HepG2 (cell line): ENCODE data around the gene ZNF213. TPM values are rescaled to one million over a fixed set of nuclear protein-coding genes. Genes with fewer than 3 reads are reported as not detected.

Experiments used
- ATAC-seq: fragments of 200-7000 bp; cut with Tn5 transposase; 3 replicates; pipeline ENCODE4 v1.9.1; 2020; ENCODE audit warnings: mild to moderate bottlenecking, moderate library complexity
- BruUV-seq: library from RNA; stranded (reverse); fragments of 400-500 nt; replicated peaks from 2 replicates; lab custom pipeline; 2021; lab: Mats Ljungman, UMichigan
- CTCF ChIA-PET: fragments of 300-600 bp; formaldehyde crosslinking; extraction: SDS; loops from one replicate; lab custom pipeline; 2021; ENCODE audit warnings: low total read pairs, inconsistent platforms, low intra/inter-chr PET ratio; lab: Yijun Ruan, JAX
- POLR2A ChIA-PET: fragments of 350-600 bp; sonication (Branson Sonifier 250); formaldehyde crosslinking; loops from one replicate; lab custom pipeline; 2020; ENCODE audit warnings: antibody characterized with exemption, inconsistent platforms; lab: Yijun Ruan, JAX
- DNase-seq: peaks from one replicate; pipeline ENCODE4 v3.0.0-alpha.2; 2015; ENCODE audit warnings: low spot score
- FAIRE-seq: peaks from 3 replicates; lab custom pipeline; 2011; peaks lifted over from hg19 to GRCh38; lab: Jason Lieb, UNC
- H2AFZ ChIP-seq: one replicate; pipeline ENCODE4 v1.6.1; 2011; ENCODE audit warnings: low read length, inconsistent platforms
- H3K27ac ChIP-seq: fragments of 300-600 bp; 3 replicates; pipeline ENCODE4 v1.8.0; 2011; ENCODE audit warnings: mixed run types, mild to moderate bottlenecking, mixed read lengths, low read length, inconsistent platforms; ENCODE audit not compliant: insufficient read depth; ENCODE audit errors: extremely low read length
- H3K27me3 ChIP-seq, 2 experiments: fragments of 200-600 bp in 1 of 2; 2 replicates in 1 of 2; 3 replicates in 1 of 2; pipeline versions ENCODE4 v1.6.0 to v1.8.0; 2011; ENCODE audit warnings: low read length in 2 of 2, mild to moderate bottlenecking in 2 of 2, moderate library complexity in 2 of 2, inconsistent platforms in 1 of 2; ENCODE audit not compliant: insufficient read depth in 2 of 2, control insufficient read depth in 1 of 2
- H3K36me3 ChIP-seq, 2 experiments: fragments of 200-600 bp in 1 of 2; replicated peaks in 1 of 2; 2 replicates in 1 of 2; 3 replicates in 1 of 2; pipeline versions ENCODE4 v1.5.1 to v1.8.0; 2011; ENCODE audit warnings: low read length in 2 of 2, inconsistent platforms in 1 of 2; ENCODE audit not compliant: insufficient read depth in 2 of 2, control insufficient read depth in 1 of 2
- H3K4me1 ChIP-seq: 2 replicates; pipeline ENCODE4 v1.5.1; 2012; ENCODE audit warnings: low read length, inconsistent platforms; ENCODE audit not compliant: insufficient read depth
- H3K4me2 ChIP-seq: 2 replicates; pipeline ENCODE4 v1.6.0; 2011; ENCODE audit warnings: low read depth, low read length, inconsistent platforms
- H3K4me3 ChIP-seq, 3 experiments: fragments of 200-600 bp in 1 of 3; sonication (generic), shearing (Covaris generic) in 1 of 3; replicated peaks in 1 of 3; 2 replicates each; pipeline ENCODE4 v1.5.1; 2011 to 2016; ENCODE audit warnings: low read length in 3 of 3, inconsistent platforms in 2 of 3, low read depth in 2 of 3, mild to moderate bottlenecking in 2 of 3, control low read depth in 1 of 3, mixed read lengths in 1 of 3; ENCODE audit not compliant: insufficient read depth in 1 of 3
- H3K79me2 ChIP-seq: one replicate; pipeline ENCODE4 v1.6.1; 2011; ENCODE audit warnings: low read length, inconsistent platforms; ENCODE audit not compliant: insufficient read depth
- H3K9ac ChIP-seq: 2 replicates; pipeline ENCODE4 v1.6.0; 2011; ENCODE audit warnings: mild to moderate bottlenecking, low read depth, low read length, inconsistent platforms; ENCODE audit not compliant: insufficient read depth
- H3K9me3 ChIP-seq: 2 replicates; pipeline ENCODE4 v1.5.1; 2012; ENCODE audit warnings: mild to moderate bottlenecking, low read length
- H4K20me1 ChIP-seq: 2 replicates; pipeline ENCODE4 v1.6.0; 2011; ENCODE audit warnings: inconsistent platforms, mild to moderate bottlenecking, low read length, moderate library complexity; ENCODE audit not compliant: insufficient read depth
- AGO1 ChIP-seq: fragments of 200-400 bp; formaldehyde crosslinking; IDR thresholded peaks from 2 replicates; pipeline ENCODE4 v1.6.1; 2017; ENCODE audit warnings: mild to moderate bottlenecking, low read depth, low read length, moderate library complexity; ENCODE audit not compliant: poor library complexity, severe bottlenecking
- ASH2L ChIP-seq: fragments of 300-600, 200-600 bp; sonication (generic); IDR thresholded peaks from 2 replicates; pipeline ENCODE4 v1.7.0; 2017; ENCODE audit warnings: low read depth, mild to moderate bottlenecking, moderate library complexity, mixed read lengths, low read length; ENCODE audit not compliant: insufficient read length
- ATF7 ChIP-seq, 2 experiments: fragments of 450-650 bp in 1 of 2; sonication (generic) in 1 of 2; formaldehyde crosslinking in 1 of 2; IDR thresholded peaks; 2 replicates each; pipeline versions ENCODE4 v1.4.0 to v1.6.1; 2016 to 2020; ENCODE audit warnings: antibody characterized with exemption in 1 of 2, mild to moderate bottlenecking in 1 of 2, missing genetic modification reagents in 1 of 2
- CENPT ChIP-seq: sonication (generic); formaldehyde crosslinking; IDR thresholded peaks from 2 replicates; pipeline ENCODE4 v1.8.0; 2022; ENCODE audit warnings: low read depth, mild to moderate bottlenecking, moderate library complexity, missing genetic modification reagents
- CERS6 ChIP-seq: sonication (generic); formaldehyde crosslinking; IDR thresholded peaks from 2 replicates; pipeline ENCODE4 v1.5.0; 2020; ENCODE audit warnings: missing genetic modification reagents
- CHD4 ChIP-seq: fragments of 200-600 bp; sonication (generic); IDR thresholded peaks from 2 replicates; pipeline ENCODE4 v1.7.0; 2017; ENCODE audit warnings: mild to moderate bottlenecking, low read length, borderline replicate concordance
- HINFP ChIP-seq: sonication (generic); formaldehyde crosslinking; IDR thresholded peaks from 2 replicates; pipeline ENCODE4 v1.4.0; 2020; ENCODE audit warnings: low read depth, mild to moderate bottlenecking, missing genetic modification reagents
- HMG20B ChIP-seq: conservative IDR thresholded peaks from 2 replicates; pipeline ENCODE4 v1.6.1; 2016; ENCODE audit warnings: missing genetic modification reagents, missing compliant biosample characterization
- MLX ChIP-seq: IDR thresholded peaks from 2 replicates; pipeline ENCODE4 v1.6.1; 2016
- MXD1 ChIP-seq: sonication (generic); formaldehyde crosslinking; IDR thresholded peaks from 2 replicates; pipeline ENCODE4 v1.4.0; 2020; ENCODE audit warnings: mild to moderate bottlenecking, missing genetic modification reagents
- NFKB2 ChIP-seq: sonication (generic); formaldehyde crosslinking; IDR thresholded peaks from 2 replicates; pipeline ENCODE4 v1.4.0; 2020; ENCODE audit warnings: missing genetic modification reagents, borderline replicate concordance
- PHF20 ChIP-seq: sonication (generic); formaldehyde crosslinking; IDR thresholded peaks from 2 replicates; pipeline ENCODE4 v1.5.0; 2020; ENCODE audit warnings: mild to moderate bottlenecking, missing genetic modification reagents
- PHF8 ChIP-seq: sonication (generic); formaldehyde crosslinking; IDR thresholded peaks from 2 replicates; pipeline ENCODE4 v1.5.0; 2020; ENCODE audit warnings: missing genetic modification reagents
- SKIL ChIP-seq: sonication (generic); formaldehyde crosslinking; IDR thresholded peaks from 2 replicates; pipeline ENCODE4 v1.8.0; 2022; ENCODE audit warnings: missing genetic modification reagents, mild to moderate bottlenecking, moderate library complexity, borderline replicate concordance
- SMYD3 ChIP-seq: sonication (generic); formaldehyde crosslinking; IDR thresholded peaks from 2 replicates; pipeline ENCODE4 v1.8.1; 2023; ENCODE audit warnings: mild to moderate bottlenecking, missing genetic modification reagents
- ZFP1 ChIP-seq: IDR thresholded peaks from 2 replicates; pipeline ENCODE4 v1.6.1; 2016
- ZNF513 ChIP-seq: sonication (generic); formaldehyde crosslinking; conservative IDR thresholded peaks from 2 replicates; pipeline ENCODE4 v1.5.0; 2020; ENCODE audit warnings: missing genetic modification reagents
- WGBS: methylation state at CpG from one replicate; pipeline ENCODE4 v1.1.6; 2017; ENCODE audit warnings: low lambda C conversion rate; 5-methylcytosine and 5-hydroxymethylcytosine counted together
- in situ Hi-C: cut with HindIII; loops from 2 replicates; pipeline ENCODE4 v1.10.0; 2017; ENCODE audit warnings: low pct_unique_long_range_greater_than_20kb; ENCODE audit not compliant: extremely low pct_ligation_motif_present
- intact Hi-C: fragments of 100-400 bp; cut with micrococcal nuclease; formaldehyde crosslinking; loops from one replicate; pipeline ENCODE4 v1.10.0; 2022; ENCODE audit not compliant: unreplicated experiment
- polyA plus RNA-seq, 8 experiments: library from polyadenylated mRNA; depleted of rRNA in 3 of 8; stranded (reverse) in 7 of 8; unstranded in 1 of 8; fragments of >200 nt; fragmentation: Illumina TruSeq in 4 of 8; extraction: Trizol in 4 of 8; gene quantifications; 2 replicates each; pipeline versions ENCODE4 v1.2.1 to v1.2.3, GENCODE V29; 2011 to 2016; ENCODE audit warnings: low read depth in 4 of 8, missing spikeins in 1 of 8, mixed read lengths in 1 of 8; ENCODE audit not compliant: insufficient read depth in 1 of 8
- total RNA-seq, 5 experiments: library from RNA; depleted of rRNA; stranded (reverse); fragments of >200 nt; fragmentation: Illumina TruSeq; extraction: Trizol; gene quantifications; 2 replicates each; pipeline ENCODE4 v1.2.3, GENCODE V29; 2016; ENCODE audit warnings: low read depth in 1 of 5

Gene ZNF213
- total and polyA plus RNA-seq, 2 of the 13 experiments (the other 11 are each of a cell fraction or from before 2014, with no cell fraction given): 0.59 to 0.97 TPM

- 22% methylated on average over 16 of the region's 16 CpGs for WGBS
- no TSS peak for BruUV-seq
- H4K20me1 ChIP-seq: no peaks in the 10 kb centered on the region
- no peaks in the 10 kb centered on the region for H3K27me3 ChIP-seq
- H3K4me3 ChIP-seq: peak overlapping the region; percentile 57 to 76 (median 59)
- in situ Hi-C loops (no loop called here), intact Hi-C loops (loop anchor here (5.0 kb wide), 1 partner anchor 71 kb away; no protein-coding TSS in a partner anchor)
- peak overlapping the region; percentile 88 for H3K4me2 ChIP-seq
- H3K36me3 ChIP-seq: no peaks in the 10 kb centered on the region
- peaks cover 56% of the 10 kb centered on the region for H3K4me1 ChIP-seq
- ChIA-PET CTCF (no interaction called here), POLR2A (interaction anchor here (0.8 to 2.0 kb wide), 5 partner anchors 8 to 92 kb away, joined by 3 to 10 read pairs (median 7); partner anchors contain the start of gene ZNF263)
- peak; percentile 16 for DNase-seq
- peak overlapping the region; percentile 16 for H2AFZ ChIP-seq
- no peak overlapping the region for H3K27ac ChIP-seq
- H3K9ac ChIP-seq: peak overlapping the region; percentile 49; the same call in 1 of the 2 replicates
- no peaks in the 10 kb centered on the region for H3K79me2 ChIP-seq
- no peak for FAIRE-seq
- H3K9me3 ChIP-seq: no peaks in the 10 kb centered on the region
- ATAC-seq: peak; percentile 18
- TF ChIP-seq ATF7 (IDR thresholded peaks at IDR 0.05): no peak
- no peak for TF ChIP-seq ATF7 (CRISPR knock-in tag; IDR thresholded peaks at IDR 0.05)
- TF ChIP-seq CHD4: no peak
- TF ChIP-seq ZNF513 (CRISPR knock-in tag): 0 out of 2 replicates have a peak, but pooled peaks have one; percentile 40
- no peak for TF ChIP-seq MLX (CRISPR knock-in tag)
- 0 out of 2 replicates have a peak, but pooled peaks have one; percentile 17 for TF ChIP-seq HINFP (CRISPR knock-in tag)
- peak; percentile 53 for TF ChIP-seq ASH2L
- no peak for TF ChIP-seq AGO1
- TF ChIP-seq NFKB2 (CRISPR knock-in tag): 0 out of 2 replicates have a peak, but pooled peaks have one; percentile 9
- TF ChIP-seq SMYD3 (CRISPR knock-in tag): no peak
- no peak for TF ChIP-seq CENPT (CRISPR knock-in tag)
- no peak for TF ChIP-seq CERS6 (CRISPR knock-in tag)
- no peak for TF ChIP-seq PHF20
- TF ChIP-seq PHF8 (CRISPR knock-in tag): no peak
- no peak for TF ChIP-seq ZFP1 (CRISPR knock-in tag)
- no peak for TF ChIP-seq SKIL (CRISPR knock-in tag)
- no peak for TF ChIP-seq MXD1
- TF ChIP-seq HMG20B (CRISPR knock-in tag): no peak
These were observed 56.1 kb downstream of the ZNF213 start for GRCh38 chr16:3190949-3191353.
